Testis (tissue), 2 donors: ENCODE data around the gene MLH1.
"Not testable (repeated sequence)": the region's sequence is repeated elsewhere in the genome, so short reads cannot be mapped to it uniquely, and the experiment has no call there.

Experiments used
- CTCF ChIP-seq, 3 experiments: fragments of 450-650 bp in 2 of 3; fragments of 200-600 bp in 1 of 3; sonication (generic) in 1 of 3; IDR thresholded peaks; one replicate each; pipeline ENCODE4 v1.5.1; 2016 to 2019; ENCODE audit warnings: antibody characterized with exemption in 3 of 3, mild to moderate bottlenecking in 2 of 3, moderate library complexity in 1 of 3
- POLR2A ChIP-seq: fragments of 450-650 bp; IDR thresholded peaks from one replicate; pipeline ENCODE4 v1.6.1; 2017; ENCODE audit warnings: antibody characterized with exemption, mild to moderate bottlenecking, moderate library complexity

- not testable (repeated sequence) for TF ChIP-seq CTCF (IDR thresholded peaks at IDR 0.05); POLR2A
Measured at GRCh38 chr3:36947814-36948213, 45.5 kb upstream of the MLH1 start.
